Stimulated activated CD4-positive, alpha-beta T cell treated with anti-CD3 and anti-CD28 coated beads, Interleukin-15, amount 100 ng/mL, for 24 hours (primary cell): ENCODE measurements around the gene AQP1.
A peak's percentile ranks its signal among the peaks of the same experiment; 100 is the strongest.

Source experiments
- DNase-seq: peaks from one replicate; pipeline ENCODE4 v3.0.0-alpha.2; 2020

AQP1 gene

GRCh38 chr7:30922596-30922995 is 10.9 kb downstream of the AQP1 start:
- DNase-seq: no peak

DNA sequence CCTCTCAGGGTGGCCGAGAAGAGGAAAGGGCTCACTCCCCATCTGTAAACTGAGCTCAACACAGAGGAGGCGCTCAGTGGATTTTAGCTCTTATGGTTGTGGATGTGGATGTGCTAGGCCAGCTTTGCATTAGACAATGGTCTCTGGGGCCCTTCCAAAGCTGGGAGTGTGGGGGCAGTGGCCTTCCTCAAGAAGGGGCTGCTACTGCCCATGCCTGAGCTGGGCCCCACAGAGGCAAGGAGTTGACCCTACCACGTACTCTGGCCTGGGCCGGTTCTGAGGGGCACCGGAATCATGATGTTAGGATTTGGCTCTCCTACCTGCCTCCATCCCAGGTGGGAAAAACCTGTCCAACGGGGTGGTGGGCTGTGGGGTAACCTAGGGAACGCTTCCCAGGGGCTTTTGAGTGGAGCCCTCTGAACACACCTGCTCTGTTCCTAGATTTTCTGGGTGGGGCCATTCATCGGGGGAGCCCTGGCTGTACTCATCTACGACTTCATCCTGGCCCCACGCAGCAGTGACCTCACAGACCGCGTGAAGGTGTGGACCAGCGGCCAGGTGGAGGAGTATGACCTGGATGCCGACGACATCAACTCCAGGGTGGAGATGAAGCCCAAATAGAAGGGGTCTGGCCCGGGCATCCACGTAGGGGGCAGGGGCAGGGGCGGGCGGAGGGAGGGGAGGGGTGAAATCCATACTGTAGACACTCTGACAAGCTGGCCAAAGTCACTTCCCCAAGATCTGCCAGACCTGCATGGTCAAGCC is 11.5 kb downstream of the AQP1 start:
- DNase-seq: peak; percentile 0

GRCh38 chr7:30923774-30924413 is 12.2 kb downstream of the AQP1 start:
- peak; percentile 0 for DNase-seq

- DNase-seq: peak; percentile 0
Observed at GRCh38 chr7:30924624-30925023, 13.0 kb downstream of the AQP1 start.

DNA sequence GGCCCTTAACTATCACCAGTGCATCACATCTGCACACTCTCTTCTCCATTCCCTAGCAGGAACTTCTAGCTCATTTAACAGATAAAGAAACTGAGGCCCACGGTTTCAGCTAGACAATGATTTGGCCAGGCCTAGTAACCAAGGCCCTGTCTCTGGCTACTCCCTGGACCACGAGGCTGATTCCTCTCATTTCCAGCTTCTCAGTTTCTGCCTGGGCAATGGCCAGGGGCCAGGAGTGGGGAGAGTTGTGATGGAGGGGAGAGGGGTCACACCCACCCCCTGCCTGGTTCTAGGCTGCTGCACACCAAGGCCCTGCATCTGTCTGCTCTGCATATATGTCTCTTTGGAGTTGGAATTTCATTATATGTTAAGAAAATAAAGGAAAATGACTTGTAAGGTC is 13.5 kb downstream of the AQP1 start:
- DNase-seq: no peak

DNA sequence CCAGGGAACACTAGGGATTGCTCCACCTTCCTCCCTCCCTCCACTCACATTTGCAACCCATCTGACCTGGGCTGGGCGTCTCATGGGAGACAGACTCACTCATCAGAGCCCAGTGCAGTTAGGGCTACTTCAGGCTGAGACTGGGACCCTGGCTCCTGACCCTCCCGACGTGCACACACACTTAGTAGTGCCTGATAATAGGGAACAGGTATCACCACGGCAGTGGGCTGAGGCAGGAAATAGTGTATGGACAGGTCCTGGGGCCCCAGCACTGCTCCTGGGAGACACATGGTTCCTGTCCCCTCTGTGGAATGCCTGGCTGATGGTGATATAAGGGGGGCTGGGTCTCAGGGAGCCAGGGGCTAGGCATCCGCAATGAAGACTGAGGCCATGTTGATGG is 14.3 kb downstream of the AQP1 start:
- no peak for DNase-seq

- no peak for DNase-seq
Observed at GRCh38 chr7:30926313-30926712, 14.7 kb downstream of the AQP1 start.

DNA sequence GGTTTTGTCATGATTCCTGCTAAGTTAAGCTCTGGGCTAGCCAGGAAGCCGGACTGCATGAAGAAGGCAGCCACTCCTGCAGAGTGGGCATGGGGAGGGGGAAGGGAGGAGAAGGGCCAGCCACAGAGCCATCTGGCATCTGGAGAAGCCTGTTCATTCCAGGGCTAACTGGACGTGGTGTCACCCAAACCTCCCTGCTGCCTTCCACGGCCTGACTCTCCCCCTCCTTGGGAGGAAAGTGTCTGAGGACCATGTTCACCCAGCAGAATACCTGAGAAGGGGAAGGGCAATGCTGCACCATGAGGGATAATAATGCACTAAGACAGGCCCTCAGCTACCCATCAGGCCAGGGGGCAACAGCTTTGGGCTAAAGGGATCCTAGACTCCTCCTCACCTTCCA is 15.4 kb downstream of the AQP1 start:
- no peak for DNase-seq

GRCh38 chr7:30927559-30927958 is 15.9 kb downstream of the AQP1 start:
- no peak for DNase-seq

- no peak for DNase-seq
Observed at GRCh38 chr7:30928254-30928872, 16.7 kb downstream of the AQP1 start.

- DNase-seq: no peak
Observed at GRCh38 chr7:30929686-30930085, 18.0 kb downstream of the AQP1 start.

DNA sequence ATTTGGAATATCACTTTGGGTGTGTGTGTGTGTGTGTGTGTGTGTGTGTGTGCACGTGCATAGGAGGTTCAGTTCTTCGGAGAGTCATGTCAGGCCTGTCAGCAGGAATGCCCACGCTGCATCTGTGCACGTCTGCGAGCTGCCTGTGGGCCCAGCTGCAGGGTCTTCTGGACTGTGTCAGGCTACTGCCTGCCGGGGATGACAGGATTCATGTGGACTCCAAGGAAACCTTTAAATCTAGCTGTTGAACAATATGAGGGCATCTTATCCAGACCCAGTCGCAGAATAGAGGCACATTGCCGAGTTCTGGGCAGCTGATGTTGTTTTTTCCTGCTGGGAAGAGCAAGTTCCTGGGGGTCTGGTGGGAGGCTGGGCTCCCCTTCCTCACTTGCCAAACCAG is 19.0 kb downstream of the AQP1 start:
- no peak for DNase-seq

DNA sequence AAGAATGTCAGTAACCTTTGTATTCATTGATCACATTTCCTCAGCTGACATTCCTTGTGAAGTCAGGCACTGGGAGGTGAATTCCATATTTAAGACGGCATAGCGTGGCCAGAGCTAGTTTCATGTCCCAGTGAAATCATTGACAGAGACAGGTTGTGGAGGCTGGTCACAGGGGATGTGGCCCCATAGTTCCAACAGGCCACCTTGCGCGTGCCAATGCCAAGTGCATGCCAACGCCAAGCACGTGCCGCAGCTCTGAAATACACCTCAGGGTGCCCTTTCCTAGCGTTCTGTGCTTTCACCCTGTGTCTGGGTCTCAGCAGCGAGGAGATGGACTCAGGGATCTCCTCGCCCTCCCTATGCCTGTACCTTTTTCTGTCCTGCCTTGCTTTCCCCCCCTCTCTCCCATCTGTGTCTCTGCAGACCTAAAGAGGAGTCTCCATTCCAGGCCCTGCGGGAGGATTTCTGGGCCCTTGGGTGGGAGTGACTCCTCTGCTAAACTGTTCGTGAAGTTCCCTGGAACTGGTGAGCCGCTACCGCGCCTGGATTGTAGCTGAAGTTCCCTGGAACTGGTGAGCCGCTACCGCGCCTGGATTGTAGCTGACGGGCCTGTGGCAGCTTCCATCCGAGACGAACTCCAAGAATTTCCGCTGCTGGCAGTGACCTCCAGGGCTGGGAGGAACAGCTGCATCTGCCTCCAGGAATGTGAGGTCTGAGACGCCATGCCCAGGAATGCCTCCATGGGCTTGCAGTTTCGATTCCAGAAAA is 19.7 kb downstream of the AQP1 start:
- DNase-seq: no peak

DNA sequence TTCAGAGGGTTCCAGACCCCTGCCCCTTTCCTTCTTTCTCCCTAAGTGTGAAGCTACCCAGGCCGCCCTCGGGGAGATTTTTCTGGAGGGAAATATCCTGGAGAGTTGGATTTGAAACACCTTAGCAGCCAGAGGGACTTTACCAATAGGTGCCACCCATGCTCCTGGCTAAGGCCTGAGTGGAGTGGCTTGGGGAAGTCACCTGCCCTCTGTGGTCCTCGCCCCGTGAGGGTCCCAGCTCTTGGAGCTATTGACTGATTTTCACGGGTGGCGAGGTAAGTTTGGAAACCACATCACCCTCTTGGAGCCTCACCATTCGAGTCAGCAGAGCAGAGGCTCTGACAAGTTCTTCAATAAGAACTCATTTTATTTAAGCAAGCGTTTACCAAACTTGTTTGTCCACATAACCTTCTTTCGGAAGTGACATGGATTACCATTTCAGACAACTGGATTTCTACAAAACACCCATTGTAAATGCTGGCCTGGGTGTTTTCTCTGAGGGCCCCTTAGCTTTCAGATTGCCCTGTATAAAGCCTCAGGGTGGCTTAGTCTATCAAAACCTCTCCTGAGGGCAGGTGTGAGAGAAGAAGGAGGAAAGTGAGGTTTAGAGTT is 20.4 kb downstream of the AQP1 start:
- DNase-seq: no peak

- no peak for DNase-seq
Observed at GRCh38 chr7:30932562-30932961, 20.9 kb downstream of the AQP1 start.

DNA sequence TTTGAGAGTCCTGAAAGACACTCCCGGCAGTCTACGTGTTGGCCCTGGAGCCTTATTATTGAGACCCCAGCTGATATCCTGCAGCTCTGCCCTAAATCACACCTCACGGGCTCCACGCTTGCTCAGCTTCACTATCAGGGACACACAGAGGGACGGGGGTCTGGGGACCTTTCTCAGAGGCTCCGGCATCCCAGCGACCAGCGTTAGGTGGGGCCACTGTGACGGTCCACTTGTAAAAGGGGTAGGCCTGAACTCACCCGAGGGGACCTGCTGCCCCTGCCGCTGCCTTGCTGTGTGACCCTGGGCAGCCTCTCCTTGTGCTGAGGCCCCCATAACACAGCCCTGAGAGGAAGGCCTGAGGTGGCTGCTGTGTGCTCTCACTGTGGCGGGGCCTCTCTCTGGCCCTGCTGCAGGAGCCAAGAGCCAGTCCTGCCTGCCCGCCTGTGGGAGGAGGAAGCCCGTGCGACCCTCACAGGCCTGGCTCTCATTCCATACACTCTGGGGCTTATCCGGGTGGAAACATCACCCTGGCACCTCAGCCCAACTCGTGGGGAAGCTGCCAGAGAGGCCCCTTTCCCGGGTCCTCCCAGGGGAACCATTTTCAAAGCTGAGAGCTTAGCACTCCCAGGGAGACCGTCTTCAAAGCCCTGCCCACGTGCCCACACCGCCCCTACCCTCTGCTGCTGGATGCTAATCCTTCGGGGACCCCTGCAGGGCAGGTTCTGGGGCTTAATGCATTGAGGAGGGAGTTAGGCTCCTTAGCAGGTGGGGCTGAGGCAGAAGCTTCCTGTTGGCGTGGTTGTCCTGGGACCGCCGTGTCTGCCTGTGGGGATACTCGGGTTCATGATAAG is 21.7 kb downstream of the AQP1 start:
- DNase-seq: no peak

DNA sequence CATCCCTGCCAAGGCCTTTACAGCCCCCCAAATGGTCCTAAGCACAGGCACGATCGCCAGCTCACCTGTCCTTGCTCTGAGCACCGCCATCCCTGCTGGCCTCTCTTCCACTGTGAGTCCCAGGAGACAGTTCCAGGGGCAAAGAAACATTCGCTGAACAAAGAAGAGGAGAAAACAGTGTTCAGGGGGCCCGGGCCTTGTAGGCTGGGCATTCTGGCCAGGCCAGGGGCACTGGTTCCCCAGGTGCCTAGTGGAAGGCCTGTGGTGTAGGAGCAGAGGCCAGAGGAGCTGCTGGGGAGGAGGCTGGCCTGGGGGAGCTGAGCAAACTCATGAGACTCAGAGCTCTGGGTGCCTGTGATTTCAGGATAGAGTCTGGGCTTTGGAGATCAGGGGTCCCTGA is 22.6 kb downstream of the AQP1 start:
- no peak for DNase-seq

- DNase-seq: no peak
Observed at GRCh38 chr7:30934732-30935568, 23.3 kb downstream of the AQP1 start.

DNA sequence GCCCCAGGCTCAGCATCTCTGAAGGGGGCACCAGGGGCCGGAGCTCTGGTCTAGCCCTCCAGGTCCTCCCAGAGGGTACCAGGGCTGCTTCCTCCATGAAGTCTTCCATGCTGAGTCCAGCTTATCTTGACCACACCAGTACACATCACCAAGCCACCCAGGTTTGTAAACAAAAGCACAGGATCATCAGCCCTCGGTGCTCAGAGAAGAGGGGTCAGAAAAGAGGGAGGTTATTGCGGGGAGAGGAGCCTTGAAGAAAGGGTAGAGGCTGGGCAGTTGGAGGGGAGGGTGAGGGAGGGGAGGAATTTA is 23.9 kb downstream of the AQP1 start:
- DNase-seq: no peak

GRCh38 chr7:30936650-30937245 is 25.1 kb downstream of the AQP1 start:
- DNase-seq: no peak

DNA sequence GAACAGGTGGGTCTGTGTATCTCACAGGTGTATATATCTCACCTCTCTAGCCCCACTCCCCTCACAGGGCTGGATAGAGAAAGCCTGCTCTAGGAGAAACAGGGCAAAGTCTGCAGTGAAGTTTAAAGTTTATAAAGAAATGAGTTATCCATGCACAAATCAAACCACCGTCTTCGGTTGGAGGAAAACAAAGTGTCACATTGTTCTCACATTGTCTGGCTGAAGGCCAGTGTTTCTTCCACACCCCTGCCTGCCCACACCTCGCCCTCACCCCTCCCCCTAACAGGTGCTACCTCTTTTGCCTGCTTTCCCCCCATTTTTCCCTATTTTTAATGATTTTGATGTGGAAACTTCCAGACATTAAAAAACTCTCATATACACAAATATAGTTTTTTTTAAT is 25.8 kb downstream of the AQP1 start:
- no peak for DNase-seq
